Measurements from ENCODE around the gene MINDY2. TPM values are rescaled to one million over a fixed set of nuclear protein-coding genes. Genes with fewer than 3 reads are reported as not detected.

The MINDY2 gene
- total RNA-seq, 1 experiment from 2014 or later = 6.8 TPM

DNA sequence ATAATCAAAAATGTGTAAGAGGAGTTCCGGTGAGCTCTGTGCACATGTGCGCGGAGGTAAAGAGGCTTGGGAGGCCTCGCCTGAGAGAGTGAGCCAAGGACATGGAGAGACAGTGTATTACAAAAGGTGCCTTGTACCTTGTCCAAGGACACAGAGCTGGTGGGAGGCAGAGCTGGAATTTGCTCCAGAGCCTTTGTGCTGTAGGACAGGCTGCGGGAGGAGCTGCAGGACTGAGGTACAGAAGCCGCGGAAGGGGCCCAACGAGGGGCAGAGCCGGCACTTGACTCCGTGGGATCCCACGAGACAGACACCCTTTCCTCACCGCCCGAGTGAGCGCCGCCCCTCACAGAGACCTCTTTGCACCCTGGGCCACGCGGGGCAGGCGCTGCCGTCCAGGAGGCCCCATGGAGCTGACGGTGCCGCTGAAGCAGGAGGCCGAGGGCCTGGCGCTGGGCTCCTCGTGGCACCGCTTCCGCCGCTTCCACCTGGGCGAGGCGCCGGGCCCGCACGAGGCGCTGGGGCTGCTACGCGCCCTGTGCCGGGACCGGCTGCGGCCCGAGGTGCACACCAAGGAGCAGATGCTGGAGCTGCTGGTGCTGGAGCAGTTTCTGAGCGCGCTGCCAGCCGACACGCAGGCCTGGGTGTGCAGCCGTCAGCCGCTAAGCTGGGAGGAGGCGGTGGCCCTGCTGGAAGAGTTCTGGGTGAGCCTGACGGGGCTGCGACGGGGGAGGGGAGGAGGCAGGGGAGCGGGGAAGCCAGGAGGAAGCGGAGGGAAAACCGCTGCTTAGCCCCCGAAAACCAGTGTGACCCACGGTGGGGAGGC lies 93.7 kb downstream of the MINDY2 start:
- Histone ChIP-seq H3K9me3 (ENCODE audit: control insufficient read depth, insufficient read depth, low read depth, low read length) (no peaks in the 10 kb centered on the region), H3K4me3 (ENCODE audit: low read depth in 2 of 2, low read length in 2 of 2) (no peak overlapping the region), H3K36me3 (ENCODE audit: control insufficient read depth, insufficient read depth, low read length) (no peaks in the 10 kb centered on the region), H3K4me1 (ENCODE audit: control insufficient read depth, insufficient read depth, low read length) (no peaks in the 10 kb centered on the region), H3K27me3 (ENCODE audit: control insufficient read depth, insufficient read depth, low read length) (no peaks in the 10 kb centered on the region), H3K27ac (ENCODE audit: low read length) (no peak overlapping the region)
- no TSS peak for BruUV-seq (replicated peaks)
- ChIA-PET CTCF (no interaction called here), POLR2A (no interaction called here)
- 0 out of 2 replicates have a peak, but pooled peaks have one; percentile 44 for ATAC-seq
- no peak for DNase-seq (ENCODE audit: low read depth, low spot score)
- intact Hi-C loops (cut with micrococcal nuclease; ENCODE audit: unreplicated experiment) = no loop called here
- in situ Hi-C loops (cut with HindIII; ENCODE audit: low pct_unique_long_range_greater_than_20kb, low sequenced_read_pairs) = no loop called here
- TF ChIP-seq, protein P1, sequence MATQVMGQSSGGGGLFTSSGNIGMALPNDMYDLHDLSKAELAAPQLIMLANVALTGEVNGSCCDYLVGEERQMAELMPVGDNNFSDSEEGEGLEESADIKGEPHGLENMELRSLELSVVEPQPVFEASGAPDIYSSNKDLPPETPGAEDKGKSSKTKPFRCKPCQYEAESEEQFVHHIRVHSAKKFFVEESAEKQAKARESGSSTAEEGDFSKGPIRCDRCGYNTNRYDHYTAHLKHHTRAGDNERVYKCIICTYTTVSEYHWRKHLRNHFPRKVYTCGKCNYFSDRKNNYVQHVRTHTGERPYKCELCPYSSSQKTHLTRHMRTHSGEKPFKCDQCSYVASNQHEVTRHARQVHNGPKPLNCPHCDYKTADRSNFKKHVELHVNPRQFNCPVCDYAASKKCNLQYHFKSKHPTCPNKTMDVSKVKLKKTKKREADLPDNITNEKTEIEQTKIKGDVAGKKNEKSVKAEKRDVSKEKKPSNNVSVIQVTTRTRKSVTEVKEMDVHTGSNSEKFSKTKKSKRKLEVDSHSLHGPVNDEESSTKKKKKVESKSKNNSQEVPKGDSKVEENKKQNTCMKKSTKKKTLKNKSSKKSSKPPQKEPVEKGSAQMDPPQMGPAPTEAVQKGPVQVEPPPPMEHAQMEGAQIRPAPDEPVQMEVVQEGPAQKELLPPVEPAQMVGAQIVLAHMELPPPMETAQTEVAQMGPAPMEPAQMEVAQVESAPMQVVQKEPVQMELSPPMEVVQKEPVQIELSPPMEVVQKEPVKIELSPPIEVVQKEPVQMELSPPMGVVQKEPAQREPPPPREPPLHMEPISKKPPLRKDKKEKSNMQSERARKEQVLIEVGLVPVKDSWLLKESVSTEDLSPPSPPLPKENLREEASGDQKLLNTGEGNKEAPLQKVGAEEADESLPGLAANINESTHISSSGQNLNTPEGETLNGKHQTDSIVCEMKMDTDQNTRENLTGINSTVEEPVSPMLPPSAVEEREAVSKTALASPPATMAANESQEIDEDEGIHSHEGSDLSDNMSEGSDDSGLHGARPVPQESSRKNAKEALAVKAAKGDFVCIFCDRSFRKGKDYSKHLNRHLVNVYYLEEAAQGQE (IDR thresholded peaks at IDR 0.05; ENCODE audit: insufficient read depth in 1 of 2, low read depth in 2 of 2, low read length in 1 of 2) = no peak
- TF ChIP-seq TCF7L2 (IDR thresholded peaks at IDR 0.05; ENCODE audit: low read depth, low read length) = no peak
- TF ChIP-seq CTCF (IDR thresholded peaks at IDR 0.05) = no peak
- TF ChIP-seq SIN3A (IDR thresholded peaks at IDR 0.05; ENCODE audit: borderline replicate concordance, insufficient read depth, low read depth, low read length) = no peak
- TF ChIP-seq POLR2AphosphoS5 (IDR thresholded peaks at IDR 0.05; ENCODE audit: low read depth, low read length) = no peak

- POLR2A ChIA-PET = no interaction called here
Observed at GRCh38 chr15:58865425-58865880, 94.4 kb downstream of the MINDY2 start.

More at GRCh38 chr15:58865425-58865880, 94.4 kb downstream of the MINDY2 start:
- H3K4me1 ChIP-seq (ENCODE audit: control insufficient read depth, insufficient read depth, low read length) = no peaks in the 10 kb centered on the region
- ATAC-seq (no peak), DNase-seq (ENCODE audit: low read depth, low spot score) (no peak)
- no peak overlapping the region for H3K27ac ChIP-seq (ENCODE audit: low read length)
- BruUV-seq (replicated peaks) = no TSS peak
- no peaks in the 10 kb centered on the region for H3K9me3 ChIP-seq (ENCODE audit: control insufficient read depth, insufficient read depth, low read depth, low read length)
- in situ Hi-C loops (cut with HindIII; ENCODE audit: low pct_unique_long_range_greater_than_20kb, low sequenced_read_pairs) (no loop called here), intact Hi-C loops (cut with micrococcal nuclease; ENCODE audit: unreplicated experiment) (no loop called here)
- CTCF ChIA-PET = no interaction called here
- no peaks in the 10 kb centered on the region for H3K27me3 ChIP-seq (ENCODE audit: control insufficient read depth, insufficient read depth, low read length)
- TF ChIP-seq TCF7L2 (IDR thresholded peaks at IDR 0.05; ENCODE audit: low read depth, low read length) = no peak
- TF ChIP-seq CTCF (IDR thresholded peaks at IDR 0.05) = no peak
- no peak for TF ChIP-seq POLR2AphosphoS5 (IDR thresholded peaks at IDR 0.05; ENCODE audit: low read depth, low read length)
- TF ChIP-seq, protein P1 (IDR thresholded peaks at IDR 0.05; ENCODE audit: insufficient read depth in 1 of 2, low read depth in 2 of 2, low read length in 1 of 2) = no peak
- TF ChIP-seq SIN3A (IDR thresholded peaks at IDR 0.05; ENCODE audit: borderline replicate concordance, insufficient read depth, low read depth, low read length) = no peak
- no peak overlapping the region for H3K4me3 ChIP-seq (ENCODE audit: low read depth in 2 of 2, low read length in 2 of 2)
- no peaks in the 10 kb centered on the region for H3K36me3 ChIP-seq (ENCODE audit: control insufficient read depth, insufficient read depth, low read length)
